Uterus (tissue), 2 donors: Measurements from ENCODE around the gene RGS11.

ENCODE experiments used
- POLR2A ChIP-seq, 2 donors: fragments of 450-650 bp; IDR thresholded peaks; one replicate each; pipeline ENCODE4 v1.6.1; 2016; ENCODE audit warnings: antibody characterized with exemption in 2 of 2, mild to moderate bottlenecking in 1 of 2, moderate library complexity in 1 of 2
- TF ChIP-seq, protein P1 (sequence below), 4 experiments: fragments of 200-600 bp in 2 of 4; fragments of 450-650 bp in 2 of 4; sonication (generic) in 2 of 4; IDR thresholded peaks; one replicate each; pipeline ENCODE4 v1.5.1; 2016 to 2019; ENCODE audit warnings: antibody characterized with exemption in 4 of 4, mild to moderate bottlenecking in 2 of 4, moderate library complexity in 1 of 4

- no peak for TF ChIP-seq POLR2A (IDR thresholded peaks at IDR 0.05)
- TF ChIP-seq, protein P1, sequence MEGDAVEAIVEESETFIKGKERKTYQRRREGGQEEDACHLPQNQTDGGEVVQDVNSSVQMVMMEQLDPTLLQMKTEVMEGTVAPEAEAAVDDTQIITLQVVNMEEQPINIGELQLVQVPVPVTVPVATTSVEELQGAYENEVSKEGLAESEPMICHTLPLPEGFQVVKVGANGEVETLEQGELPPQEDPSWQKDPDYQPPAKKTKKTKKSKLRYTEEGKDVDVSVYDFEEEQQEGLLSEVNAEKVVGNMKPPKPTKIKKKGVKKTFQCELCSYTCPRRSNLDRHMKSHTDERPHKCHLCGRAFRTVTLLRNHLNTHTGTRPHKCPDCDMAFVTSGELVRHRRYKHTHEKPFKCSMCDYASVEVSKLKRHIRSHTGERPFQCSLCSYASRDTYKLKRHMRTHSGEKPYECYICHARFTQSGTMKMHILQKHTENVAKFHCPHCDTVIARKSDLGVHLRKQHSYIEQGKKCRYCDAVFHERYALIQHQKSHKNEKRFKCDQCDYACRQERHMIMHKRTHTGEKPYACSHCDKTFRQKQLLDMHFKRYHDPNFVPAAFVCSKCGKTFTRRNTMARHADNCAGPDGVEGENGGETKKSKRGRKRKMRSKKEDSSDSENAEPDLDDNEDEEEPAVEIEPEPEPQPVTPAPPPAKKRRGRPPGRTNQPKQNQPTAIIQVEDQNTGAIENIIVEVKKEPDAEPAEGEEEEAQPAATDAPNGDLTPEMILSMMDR (IDR thresholded peaks at IDR 0.05), result no peak
Observed at GRCh38 chr16:280005-280460, 4.3 kb upstream of the RGS11 start.
